ENCODE measurements around the gene ARID4B. TPM values are rescaled to one million over a fixed set of nuclear protein-coding genes. Genes with fewer than 3 reads are reported as not detected.

ARID4B gene
- total and polyA plus RNA-seq, 8 donors = 29.0 to 57.9 (median 49.9) TPM

DNA sequence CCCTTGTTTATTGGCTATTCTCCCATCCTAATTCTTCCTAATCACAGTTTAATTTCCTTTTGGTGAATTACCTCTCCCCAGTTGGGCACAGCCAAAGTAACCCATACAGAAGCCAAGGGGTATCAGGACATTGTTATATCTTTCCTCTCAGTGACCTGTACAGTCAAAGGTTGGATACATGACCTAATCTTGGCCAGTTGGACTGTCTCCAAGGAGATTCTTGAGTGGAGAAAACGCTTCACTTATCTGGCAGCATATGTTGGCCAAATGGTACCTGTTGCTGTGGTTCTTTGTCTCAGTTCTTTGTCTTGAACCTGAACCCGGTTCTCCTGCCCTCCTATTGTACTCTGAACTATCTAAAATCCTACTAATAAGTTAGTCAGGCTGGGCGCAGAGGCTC is 23.9 kb upstream of the ARID4B start:
- H3K4me3 ChIP-seq = no peak overlapping the region
- H3K27ac ChIP-seq = no peak overlapping the region
- no peaks in the 10 kb centered on the region for H3K4me1 ChIP-seq
- H3K27me3 ChIP-seq = no peaks in the 10 kb centered on the region
- intact Hi-C loops (cut with DNase I) = no loop called here
- no peak for DNase-seq
- no peaks in the 10 kb centered on the region for H3K9me3 ChIP-seq
- H3K36me3 ChIP-seq = no peaks in the 10 kb centered on the region
- TF ChIP-seq, protein P1, sequence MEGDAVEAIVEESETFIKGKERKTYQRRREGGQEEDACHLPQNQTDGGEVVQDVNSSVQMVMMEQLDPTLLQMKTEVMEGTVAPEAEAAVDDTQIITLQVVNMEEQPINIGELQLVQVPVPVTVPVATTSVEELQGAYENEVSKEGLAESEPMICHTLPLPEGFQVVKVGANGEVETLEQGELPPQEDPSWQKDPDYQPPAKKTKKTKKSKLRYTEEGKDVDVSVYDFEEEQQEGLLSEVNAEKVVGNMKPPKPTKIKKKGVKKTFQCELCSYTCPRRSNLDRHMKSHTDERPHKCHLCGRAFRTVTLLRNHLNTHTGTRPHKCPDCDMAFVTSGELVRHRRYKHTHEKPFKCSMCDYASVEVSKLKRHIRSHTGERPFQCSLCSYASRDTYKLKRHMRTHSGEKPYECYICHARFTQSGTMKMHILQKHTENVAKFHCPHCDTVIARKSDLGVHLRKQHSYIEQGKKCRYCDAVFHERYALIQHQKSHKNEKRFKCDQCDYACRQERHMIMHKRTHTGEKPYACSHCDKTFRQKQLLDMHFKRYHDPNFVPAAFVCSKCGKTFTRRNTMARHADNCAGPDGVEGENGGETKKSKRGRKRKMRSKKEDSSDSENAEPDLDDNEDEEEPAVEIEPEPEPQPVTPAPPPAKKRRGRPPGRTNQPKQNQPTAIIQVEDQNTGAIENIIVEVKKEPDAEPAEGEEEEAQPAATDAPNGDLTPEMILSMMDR (IDR thresholded peaks at IDR 0.05) = no peak
- no peak for ATAC-seq

DNA sequence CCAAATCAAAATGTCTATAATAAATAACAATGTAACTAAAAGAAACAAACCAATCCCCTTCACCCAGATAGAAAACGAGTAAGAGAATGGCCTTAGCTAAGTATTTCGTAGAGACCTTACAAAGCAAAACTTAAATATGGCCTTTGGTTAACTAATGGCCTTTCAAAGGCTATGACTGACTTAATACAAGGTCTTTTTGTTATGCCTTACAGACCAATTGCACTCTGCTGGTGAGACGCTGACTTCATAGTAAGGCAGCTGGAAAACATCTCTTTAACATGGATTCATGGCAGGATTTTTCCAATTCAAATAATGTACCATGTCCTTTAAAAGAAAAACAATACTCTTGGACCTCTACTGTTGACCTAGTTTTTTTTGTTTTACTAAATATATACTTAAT is 23.5 kb upstream of the ARID4B start:
- H3K27me3 ChIP-seq = no peaks in the 10 kb centered on the region
- DNase-seq (no peak), ATAC-seq (no peak)
- H3K36me3 ChIP-seq = peaks cover 0 to 4% of the 10 kb centered on the region in 2 donors
- TF ChIP-seq, protein P1 (IDR thresholded peaks at IDR 0.05) = no peak
- no peaks in the 10 kb centered on the region for H3K4me1 ChIP-seq
- no peak overlapping the region for H3K27ac ChIP-seq
- intact Hi-C loops (cut with DNase I) = no loop called here
- H3K4me3 ChIP-seq = no peak overlapping the region
- no peaks in the 10 kb centered on the region for H3K9me3 ChIP-seq

DNA sequence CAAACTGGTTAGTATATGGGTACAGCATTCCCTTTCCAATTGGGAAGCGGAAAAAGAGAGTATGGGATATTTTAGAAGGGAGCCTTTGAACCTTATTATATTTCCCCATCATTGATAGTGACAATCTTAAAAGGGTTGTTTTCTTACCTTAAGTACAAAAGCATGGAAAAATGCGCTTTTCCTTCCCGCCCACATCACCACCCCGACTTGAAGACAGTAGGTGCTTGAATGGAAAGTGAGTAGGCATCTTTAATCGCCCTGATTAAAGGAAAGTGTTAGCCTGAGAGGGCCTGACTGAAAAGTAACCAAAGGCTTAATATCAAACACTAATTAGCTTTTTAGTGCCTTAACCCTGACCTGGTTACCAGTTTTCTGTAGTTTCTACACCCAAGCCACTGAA is 15.7 kb upstream of the ARID4B start:
- no peak overlapping the region for H3K27ac ChIP-seq
- H3K27me3 ChIP-seq = no peaks in the 10 kb centered on the region
- DNase-seq = no peak
- intact Hi-C loops (cut with DNase I) = no loop called here
- TF ChIP-seq, protein P1 (IDR thresholded peaks at IDR 0.05) = no peak
- no peak overlapping the region for H3K4me3 ChIP-seq
- ATAC-seq = no peak
- no peaks in the 10 kb centered on the region for H3K4me1 ChIP-seq
- no peaks in the 10 kb centered on the region for H3K9me3 ChIP-seq
- peaks cover 0 to 47% of the 10 kb centered on the region in 2 donors for H3K36me3 ChIP-seq

DNA sequence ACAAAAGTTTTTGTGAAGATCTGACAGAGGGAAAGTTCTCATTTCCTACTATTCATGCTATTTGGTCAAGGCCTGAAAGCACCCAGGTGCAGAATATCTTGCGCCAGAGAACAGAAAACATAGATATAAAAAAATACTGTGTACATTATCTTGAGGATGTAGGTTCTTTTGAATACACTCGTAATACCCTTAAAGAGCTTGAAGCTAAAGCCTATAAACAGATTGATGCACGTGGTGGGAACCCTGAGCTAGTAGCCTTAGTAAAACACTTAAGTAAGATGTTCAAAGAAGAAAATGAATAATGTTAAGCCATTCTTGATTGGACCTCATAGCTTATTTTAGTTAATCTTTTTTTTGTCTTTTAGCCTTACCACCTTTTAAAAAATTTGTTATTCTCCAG is 14.5 kb upstream of the ARID4B start:
- DNase-seq (no peak), ATAC-seq (no peak)
- Histone ChIP-seq H3K36me3 (peaks cover 0 to 59% of the 10 kb centered on the region in 2 donors), H3K27me3 (no peaks in the 10 kb centered on the region), H3K4me3 (no peak overlapping the region), H3K27ac (no peak overlapping the region), H3K9me3 (no peaks in the 10 kb centered on the region), H3K4me1 (peaks cover 0 to 1% of the 10 kb centered on the region in 2 donors)
- TF ChIP-seq, protein P1 (IDR thresholded peaks at IDR 0.05) = no peak
- intact Hi-C loops (cut with DNase I) = no loop called here

DNA sequence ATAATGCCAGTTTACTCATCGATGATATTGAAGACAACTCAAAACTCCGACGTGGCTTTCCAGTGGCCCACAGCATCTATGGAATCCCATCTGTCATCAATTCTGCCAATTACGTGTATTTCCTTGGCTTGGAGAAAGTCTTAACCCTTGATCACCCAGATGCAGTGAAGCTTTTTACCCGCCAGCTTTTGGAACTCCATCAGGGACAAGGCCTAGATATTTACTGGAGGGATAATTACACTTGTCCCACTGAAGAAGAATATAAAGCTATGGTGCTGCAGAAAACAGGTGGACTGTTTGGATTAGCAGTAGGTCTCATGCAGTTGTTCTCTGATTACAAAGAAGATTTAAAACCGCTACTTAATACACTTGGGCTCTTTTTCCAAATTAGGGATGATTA is 14.1 kb upstream of the ARID4B start:
- no peak for ATAC-seq
- intact Hi-C loops (cut with DNase I) = no loop called here

More for the DNA sequence above, 14.1 kb upstream of the ARID4B start:
- DNase-seq = no peak
- H3K4me1 ChIP-seq = peaks cover 2 to 5% of the 10 kb centered on the region in 2 donors
- no peak overlapping the region for H3K27ac ChIP-seq
- no peaks in the 10 kb centered on the region for H3K27me3 ChIP-seq
- TF ChIP-seq, protein P1 (IDR thresholded peaks at IDR 0.05) = no peak
- peaks cover 0 to 63% of the 10 kb centered on the region in 2 donors for H3K36me3 ChIP-seq
- H3K9me3 ChIP-seq = no peaks in the 10 kb centered on the region
- no peak overlapping the region for H3K4me3 ChIP-seq

All from left lung (tissue), 10 donors.